MG63 (cell line): Measurements from ENCODE around the gene LRIG2. TPM values are rescaled to one million over a fixed set of nuclear protein-coding genes. Genes with fewer than 3 reads are reported as not detected.
A peak's percentile ranks its signal among the peaks of the same experiment; 100 is the strongest.
"Not testable (repeated sequence)": the region's sequence is repeated elsewhere in the genome, so short reads cannot be mapped to it uniquely, and the experiment has no call there.

Experiments used
- DNase-seq: peaks from one replicate; pipeline ENCODE4 v3.0.0-alpha.2; 2020
- H3K27me3 ChIP-seq: fragments of 250-450 bp; sonication (Bioruptor Pico); 2 replicates; pipeline ENCODE4 v1.5.1; 2020; ENCODE audit warnings: mild to moderate bottlenecking, moderate library complexity
- H3K36me3 ChIP-seq: fragments of 250-450 bp; sonication (Bioruptor Pico); 2 replicates; pipeline ENCODE4 v1.5.1; 2020; ENCODE audit warnings: mild to moderate bottlenecking, moderate library complexity
- H3K4me3 ChIP-seq: fragments of 250-450 bp; sonication (Bioruptor Pico); 2 replicates; pipeline ENCODE4 v1.5.1; 2020; ENCODE audit warnings: mild to moderate bottlenecking, moderate library complexity
- H3K9me3 ChIP-seq: fragments of 250-450 bp; sonication (Bioruptor Pico); 2 replicates; pipeline ENCODE4 v1.5.1; 2020; ENCODE audit warnings: mild to moderate bottlenecking, moderate library complexity
- total RNA-seq: library from RNA; depleted of rRNA; stranded (reverse); fragments of >200 nt; shearing (Covaris generic); gene quantifications from 2 replicates; pipeline ENCODE4 v1.2.3, GENCODE V29; 2014; ENCODE audit warnings: low replicate concordance

Gene LRIG2
- total RNA-seq, 1 experiment from 2014 or later: 4.0 TPM

- DNase-seq: no peak
- Histone ChIP-seq H3K4me3 (no peak overlapping the region), H3K27me3 (no peaks in the 10 kb centered on the region), H3K36me3 (no peaks in the 10 kb centered on the region), H3K9me3 (no peaks in the 10 kb centered on the region)
Measured at GRCh38 chr1:113140176-113140575, 67.2 kb downstream of the LRIG2 start.

GRCh38 chr1:113140588-113141446, 67.8 kb downstream of the LRIG2 start:
- H3K4me3 ChIP-seq: no peak overlapping the region
- H3K27me3 ChIP-seq: no peaks in the 10 kb centered on the region
- no peaks in the 10 kb centered on the region for H3K9me3 ChIP-seq
- H3K36me3 ChIP-seq: no peaks in the 10 kb centered on the region
- peak; percentile 57 for DNase-seq

GRCh38 chr1:113141650-113142473, 68.9 kb downstream of the LRIG2 start:
- H3K27me3 ChIP-seq: no peaks in the 10 kb centered on the region
- no peak overlapping the region for H3K4me3 ChIP-seq
- H3K36me3 ChIP-seq: no peaks in the 10 kb centered on the region
- DNase-seq: no peak
- no peaks in the 10 kb centered on the region for H3K9me3 ChIP-seq

- no peaks in the 10 kb centered on the region for H3K36me3 ChIP-seq
- H3K9me3 ChIP-seq: no peaks in the 10 kb centered on the region
- H3K4me3 ChIP-seq: no peak overlapping the region
- H3K27me3 ChIP-seq: no peaks in the 10 kb centered on the region
- peak; percentile 50 for DNase-seq
Measured at GRCh38 chr1:113142791-113143190, 69.8 kb downstream of the LRIG2 start.

- DNase-seq: no peak
- H3K36me3 ChIP-seq: no peaks in the 10 kb centered on the region
- no peaks in the 10 kb centered on the region for H3K27me3 ChIP-seq
Measured at GRCh38 chr1:113146242-113147072, 73.5 kb downstream of the LRIG2 start.

GRCh38 chr1:113147073-113147625, 74.2 kb downstream of the LRIG2 start:
- Histone ChIP-seq H3K27me3 (no peaks in the 10 kb centered on the region), H3K4me3 (no peak overlapping the region), H3K9me3 (no peaks in the 10 kb centered on the region), H3K36me3 (no peaks in the 10 kb centered on the region)
- DNase-seq: no peak

More at GRCh38 chr1:113146242-113147072, 73.5 kb downstream of the LRIG2 start:
- Histone ChIP-seq H3K9me3 (no peaks in the 10 kb centered on the region), H3K4me3 (no peak overlapping the region)

GRCh38 chr1:113147826-113148225, 74.8 kb downstream of the LRIG2 start:
- no peaks in the 10 kb centered on the region for H3K36me3 ChIP-seq
- DNase-seq: no peak
- H3K4me3 ChIP-seq: no peak overlapping the region
- no peaks in the 10 kb centered on the region for H3K9me3 ChIP-seq
- H3K27me3 ChIP-seq: no peaks in the 10 kb centered on the region

GRCh38 chr1:113150494-113150893, 77.5 kb downstream of the LRIG2 start:
- H3K27me3 ChIP-seq, DNase-seq, H3K9me3 ChIP-seq, H3K4me3 ChIP-seq, H3K36me3 ChIP-seq: not testable (repeated sequence)

GRCh38 chr1:113153116-113153803, 80.3 kb downstream of the LRIG2 start:
- Histone ChIP-seq H3K4me3 (no peak overlapping the region), H3K9me3 (peaks cover 2% of the 10 kb centered on the region; the same call in 1 of the 2 replicates), H3K27me3 (no peaks in the 10 kb centered on the region), H3K36me3 (no peaks in the 10 kb centered on the region)
- peak; percentile 51 for DNase-seq

GRCh38 chr1:113156368-113156767, 83.4 kb downstream of the LRIG2 start:
- H3K9me3 ChIP-seq: peaks cover 2% of the 10 kb centered on the region; the same call in 1 of the 2 replicates
- H3K27me3 ChIP-seq: no peaks in the 10 kb centered on the region
- no peak overlapping the region for H3K4me3 ChIP-seq
- DNase-seq: no peak
- H3K36me3 ChIP-seq: no peaks in the 10 kb centered on the region

GRCh38 chr1:113158743-113159142, 85.7 kb downstream of the LRIG2 start:
- H3K27me3 ChIP-seq, DNase-seq: not testable (repeated sequence)

GRCh38 chr1:113166473-113166872, 93.5 kb downstream of the LRIG2 start:
- no peak for DNase-seq
- H3K9me3 ChIP-seq: no peaks in the 10 kb centered on the region
- H3K4me3 ChIP-seq: no peak overlapping the region
- H3K27me3 ChIP-seq: no peaks in the 10 kb centered on the region
- H3K36me3 ChIP-seq: no peaks in the 10 kb centered on the region

More at GRCh38 chr1:113158743-113159142, 85.7 kb downstream of the LRIG2 start:
- H3K36me3 ChIP-seq, H3K4me3 ChIP-seq, H3K9me3 ChIP-seq: not testable (repeated sequence)

GRCh38 chr1:113168946-113169345, 95.9 kb downstream of the LRIG2 start:
- DNase-seq: no peak
- H3K9me3 ChIP-seq: peaks cover 2% of the 10 kb centered on the region; the same call in 1 of the 2 replicates
- no peaks in the 10 kb centered on the region for H3K36me3 ChIP-seq
- no peak overlapping the region for H3K4me3 ChIP-seq
- H3K27me3 ChIP-seq: no peaks in the 10 kb centered on the region

- H3K4me3 ChIP-seq: no peak overlapping the region
- no peak for DNase-seq
- H3K9me3 ChIP-seq: peaks cover 2% of the 10 kb centered on the region; the same call in 1 of the 2 replicates
- H3K36me3 ChIP-seq: no peaks in the 10 kb centered on the region
- no peaks in the 10 kb centered on the region for H3K27me3 ChIP-seq
Measured at GRCh38 chr1:113169591-113169990, 96.6 kb downstream of the LRIG2 start.

GRCh38 chr1:113170519-113170918, 97.5 kb downstream of the LRIG2 start:
- peaks cover 4% of the 10 kb centered on the region; the same call in 1 of the 2 replicates for H3K9me3 ChIP-seq
- H3K27me3 ChIP-seq: no peaks in the 10 kb centered on the region
- DNase-seq: no peak
- no peak overlapping the region for H3K4me3 ChIP-seq
- no peaks in the 10 kb centered on the region for H3K36me3 ChIP-seq

GRCh38 chr1:113178106-113178505, 105.1 kb downstream of the LRIG2 start:
- H3K36me3 ChIP-seq: no peaks in the 10 kb centered on the region
- H3K4me3 ChIP-seq: no peak overlapping the region
- peaks cover 11% of the 10 kb centered on the region for H3K27me3 ChIP-seq
- 0 out of 2 replicates have a peak, but pooled peaks cover 2% of the 10 kb centered on the region for H3K9me3 ChIP-seq
- DNase-seq: no peak
